IPS-NIHi11 (cell line): Measurements from ENCODE around the gene RAP1A.

Source experiments
- DNase-seq: peaks from one replicate; pipeline ENCODE4 v3.0.0; 2012; ENCODE audit warnings: mixed read lengths, low spot score

RAP1A gene

GRCh38 chr1:111761717-111762116, 142.1 kb downstream of the RAP1A start:
- no peak for DNase-seq

- DNase-seq = no peak
Observed at GRCh38 chr1:111762332-111762731, 142.7 kb downstream of the RAP1A start.
